ENCODE measurements around the gene C11orf98. TPM values are rescaled to one million over a fixed set of nuclear protein-coding genes. Genes with fewer than 3 reads are reported as not detected.

C11orf98 gene
- total and polyA plus RNA-seq, 2 of the 13 experiments (the other 11 are each of a cell fraction or from before 2014, with no cell fraction given): 30.4 to 91.8 TPM

GRCh38 chr11:62687508-62688396, 22.7 kb upstream of the C11orf98 start:
- DNase-seq (ENCODE audit: low spot score): no peak
- H3K9ac ChIP-seq (ENCODE audit: insufficient read depth, low read depth, low read length): no peak overlapping the region

More at GRCh38 chr11:62687508-62688396, 22.7 kb upstream of the C11orf98 start:
- H3K27ac ChIP-seq (ENCODE audit: extremely low read length, insufficient read depth, low read length): no peak overlapping the region
- TF ChIP-seq ZNF550 (CRISPR knock-in tag; IDR thresholded peaks at IDR 0.05; ENCODE audit: borderline replicate concordance) (no peak), ZNF800 (CRISPR knock-in tag; IDR thresholded peaks at IDR 0.05) (no peak), IKZF4 (CRISPR knock-in tag; IDR thresholded peaks at IDR 0.05; ENCODE audit: borderline replicate concordance, low read depth, not compliant biosample characterization) (no peak), SAFB2 (CRISPR knock-in tag; IDR thresholded peaks at IDR 0.05; ENCODE audit: borderline replicate concordance, low read depth) (no peak), ATF5 (CRISPR knock-in tag; IDR thresholded peaks at IDR 0.05; ENCODE audit: low read depth) (no peak), KMT2B (CRISPR knock-in tag; IDR thresholded peaks at IDR 0.05) (no peak), ZNF747 (CRISPR knock-in tag; IDR thresholded peaks at IDR 0.05; ENCODE audit: borderline replicate concordance) (no peak), ETV5 (CRISPR knock-in tag; IDR thresholded peaks at IDR 0.05; ENCODE audit: borderline replicate concordance) (no peak), PCBP1 (IDR thresholded peaks at IDR 0.05; ENCODE audit: borderline replicate concordance, low read depth, low read length) (no peak), KLF9 (CRISPR knock-in tag; IDR thresholded peaks at IDR 0.05; ENCODE audit: low read depth) (no peak), ZBTB1 (CRISPR knock-in tag; IDR thresholded peaks at IDR 0.05; ENCODE audit: borderline replicate concordance) (no peak), ZNF160 (CRISPR knock-in tag; IDR thresholded peaks at IDR 0.05) (no peak), EHMT2 (IDR thresholded peaks at IDR 0.05; ENCODE audit: borderline replicate concordance, low read depth, low read length) (no peak)
- TF ChIP-seq, protein P1, sequence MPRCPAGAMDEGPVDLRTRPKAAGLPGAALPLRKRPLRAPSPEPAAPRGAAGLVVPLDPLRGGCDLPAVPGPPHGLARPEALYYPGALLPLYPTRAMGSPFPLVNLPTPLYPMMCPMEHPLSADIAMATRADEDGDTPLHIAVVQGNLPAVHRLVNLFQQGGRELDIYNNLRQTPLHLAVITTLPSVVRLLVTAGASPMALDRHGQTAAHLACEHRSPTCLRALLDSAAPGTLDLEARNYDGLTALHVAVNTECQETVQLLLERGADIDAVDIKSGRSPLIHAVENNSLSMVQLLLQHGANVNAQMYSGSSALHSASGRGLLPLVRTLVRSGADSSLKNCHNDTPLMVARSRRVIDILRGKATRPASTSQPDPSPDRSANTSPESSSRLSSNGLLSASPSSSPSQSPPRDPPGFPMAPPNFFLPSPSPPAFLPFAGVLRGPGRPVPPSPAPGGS (CRISPR knock-in tag; IDR thresholded peaks at IDR 0.05): no peak
- TF ChIP-seq, protein P2, sequence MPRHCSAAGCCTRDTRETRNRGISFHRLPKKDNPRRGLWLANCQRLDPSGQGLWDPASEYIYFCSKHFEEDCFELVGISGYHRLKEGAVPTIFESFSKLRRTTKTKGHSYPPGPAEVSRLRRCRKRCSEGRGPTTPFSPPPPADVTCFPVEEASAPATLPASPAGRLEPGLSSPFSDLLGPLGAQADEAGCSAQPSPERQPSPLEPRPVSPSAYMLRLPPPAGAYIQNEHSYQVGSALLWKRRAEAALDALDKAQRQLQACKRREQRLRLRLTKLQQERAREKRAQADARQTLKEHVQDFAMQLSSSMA (CRISPR knock-in tag; IDR thresholded peaks at IDR 0.05): no peak
- no peak overlapping the region for H3K4me3 ChIP-seq (replicated peaks in 1 of 3; ENCODE audit: insufficient read depth in 1 of 3, low read depth in 2 of 3, low read length in 3 of 3)
- no peaks in the 10 kb centered on the region for H4K20me1 ChIP-seq (ENCODE audit: insufficient read depth, low read length)
- in situ Hi-C loops (cut with HindIII; ENCODE audit: extremely low pct_ligation_motif_present, low pct_unique_long_range_greater_than_20kb): no loop called here
- no peak overlapping the region for H2AFZ ChIP-seq (ENCODE audit: low read length)
- H3K4me2 ChIP-seq (ENCODE audit: low read depth, low read length): no peak overlapping the region
- ATAC-seq (peak; percentile 13; the same call in 2 of the 3 replicates), FAIRE-seq (no peak)
- peaks cover 15 to 26% of the 10 kb centered on the region in 2 experiments for H3K36me3 ChIP-seq (replicated peaks in 1 of 2; ENCODE audit: control insufficient read depth in 1 of 2, insufficient read depth in 2 of 2, low read length in 2 of 2)
- no peaks in the 10 kb centered on the region for H3K9me3 ChIP-seq (ENCODE audit: low read length)
- intact Hi-C loops (cut with micrococcal nuclease; ENCODE audit: unreplicated experiment): no loop called here
- H3K4me1 ChIP-seq (ENCODE audit: insufficient read depth, low read length): no peaks in the 10 kb centered on the region
- no peaks in the 10 kb centered on the region for H3K27me3 ChIP-seq (ENCODE audit: control insufficient read depth in 1 of 2, insufficient read depth in 2 of 2, low read length in 2 of 2)
- POLR2A ChIA-PET: no interaction called here
- 97% methylated on average over 29 of the region's 74 CpGs for WGBS (ENCODE audit: low lambda C conversion rate)
- no TSS peak for BruUV-seq (replicated peaks)
- CTCF ChIA-PET (ENCODE audit: low intra/inter-chr PET ratio, low total read pairs): no interaction called here
- H3K79me2 ChIP-seq (ENCODE audit: insufficient read depth, low read length): no peaks in the 10 kb centered on the region

All from HepG2 (cell line).